ENCODE measurements around the gene ZNF800. TPM values are rescaled to one million over a fixed set of nuclear protein-coding genes. Genes with fewer than 3 reads are reported as not detected.

Gene ZNF800
- total RNA-seq, 1 experiment from 2014 or later, result 25.7 TPM

DNA sequence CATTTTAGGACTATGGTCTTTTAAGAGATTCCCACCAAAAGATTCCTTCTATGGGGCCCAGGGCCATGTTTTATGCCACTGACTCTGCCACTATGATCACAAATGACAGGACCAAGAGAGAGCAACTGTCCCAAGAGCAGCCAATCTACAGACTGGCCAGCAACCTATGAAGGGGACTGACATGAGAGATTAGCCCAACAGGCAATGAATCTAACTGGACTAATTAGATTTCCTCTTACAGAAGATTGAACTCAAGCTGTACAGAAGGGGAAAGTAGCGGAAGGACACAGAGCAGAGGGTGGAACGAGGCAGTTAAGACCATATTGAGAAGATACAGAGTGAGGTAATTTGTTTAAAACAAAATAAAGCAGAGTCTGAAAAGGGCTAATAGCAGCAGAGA lies 25.8 kb downstream of the ZNF800 start:
- ChIA-PET CTCF (no interaction called here), POLR2A (ENCODE audit: low non-redundant PET) (no interaction called here)
- TF ChIP-seq, protein P1, sequence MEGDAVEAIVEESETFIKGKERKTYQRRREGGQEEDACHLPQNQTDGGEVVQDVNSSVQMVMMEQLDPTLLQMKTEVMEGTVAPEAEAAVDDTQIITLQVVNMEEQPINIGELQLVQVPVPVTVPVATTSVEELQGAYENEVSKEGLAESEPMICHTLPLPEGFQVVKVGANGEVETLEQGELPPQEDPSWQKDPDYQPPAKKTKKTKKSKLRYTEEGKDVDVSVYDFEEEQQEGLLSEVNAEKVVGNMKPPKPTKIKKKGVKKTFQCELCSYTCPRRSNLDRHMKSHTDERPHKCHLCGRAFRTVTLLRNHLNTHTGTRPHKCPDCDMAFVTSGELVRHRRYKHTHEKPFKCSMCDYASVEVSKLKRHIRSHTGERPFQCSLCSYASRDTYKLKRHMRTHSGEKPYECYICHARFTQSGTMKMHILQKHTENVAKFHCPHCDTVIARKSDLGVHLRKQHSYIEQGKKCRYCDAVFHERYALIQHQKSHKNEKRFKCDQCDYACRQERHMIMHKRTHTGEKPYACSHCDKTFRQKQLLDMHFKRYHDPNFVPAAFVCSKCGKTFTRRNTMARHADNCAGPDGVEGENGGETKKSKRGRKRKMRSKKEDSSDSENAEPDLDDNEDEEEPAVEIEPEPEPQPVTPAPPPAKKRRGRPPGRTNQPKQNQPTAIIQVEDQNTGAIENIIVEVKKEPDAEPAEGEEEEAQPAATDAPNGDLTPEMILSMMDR (conservative IDR thresholded peaks at IDR 0.05; ENCODE audit: low read depth, low read length), result no peak
- no peak for TF ChIP-seq EZH2 (IDR thresholded peaks at IDR 0.05; ENCODE audit: borderline replicate concordance, low read depth, low read length, poor library complexity, severe bottlenecking)
- intact Hi-C loops (cut with micrococcal nuclease; ENCODE audit: unreplicated experiment), result no loop called here
- H3K27ac ChIP-seq (ENCODE audit: low read depth, low read length, poor library complexity, severe bottlenecking), result no peak overlapping the region
- no peaks in the 10 kb centered on the region for H3K9me3 ChIP-seq (ENCODE audit: low read depth, low read length, poor library complexity, severe bottlenecking)
- no peak overlapping the region for H3K4me3 ChIP-seq (ENCODE audit: low read depth, low read length, poor library complexity, severe bottlenecking)
- H3K4me1 ChIP-seq (ENCODE audit: insufficient read depth, low read length, poor library complexity, severe bottlenecking), result no peaks in the 10 kb centered on the region
- BruUV-seq (replicated peaks), result no TSS peak
- H3K27me3 ChIP-seq (replicated peaks; ENCODE audit: insufficient read depth, low read depth, low read length, poor library complexity), result no peaks in the 10 kb centered on the region
- DNase-seq (ENCODE audit: low spot score), result no peak
- peaks cover 13% of the 10 kb centered on the region for H3K36me3 ChIP-seq (ENCODE audit: insufficient read depth, low read length, poor library complexity, severe bottlenecking)

DNA sequence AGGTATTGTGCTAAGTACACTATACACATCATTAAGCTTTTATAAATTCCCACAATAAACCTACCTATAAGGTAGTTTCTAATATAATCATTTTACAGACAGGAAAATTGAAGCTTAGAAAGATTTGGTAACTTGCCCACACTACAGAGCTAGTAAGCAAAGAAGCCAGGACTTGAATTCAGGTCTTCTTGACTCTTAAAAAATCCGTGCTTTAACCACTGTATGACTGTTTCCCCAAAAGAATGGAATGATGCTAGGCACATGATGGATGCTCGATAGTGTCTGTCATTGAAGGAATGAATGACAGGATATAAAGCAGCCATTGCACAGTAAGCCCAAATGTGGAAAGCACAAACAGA lies 26.6 kb downstream of the ZNF800 start:
- H3K27ac ChIP-seq (ENCODE audit: low read depth, low read length, poor library complexity, severe bottlenecking), result no peak overlapping the region
- no TSS peak for BruUV-seq (replicated peaks)
- TF ChIP-seq EZH2 (IDR thresholded peaks at IDR 0.05; ENCODE audit: borderline replicate concordance, low read depth, low read length, poor library complexity, severe bottlenecking), result no peak
- TF ChIP-seq, protein P1 (conservative IDR thresholded peaks at IDR 0.05; ENCODE audit: low read depth, low read length), result no peak
- no peaks in the 10 kb centered on the region for H3K4me1 ChIP-seq (ENCODE audit: insufficient read depth, low read length, poor library complexity, severe bottlenecking)
- no peak overlapping the region for H3K4me3 ChIP-seq (ENCODE audit: low read depth, low read length, poor library complexity, severe bottlenecking)
- intact Hi-C loops (cut with micrococcal nuclease; ENCODE audit: unreplicated experiment), result no loop called here
- H3K27me3 ChIP-seq (replicated peaks; ENCODE audit: insufficient read depth, low read depth, low read length, poor library complexity), result no peaks in the 10 kb centered on the region
- POLR2A ChIA-PET (ENCODE audit: low non-redundant PET), result no interaction called here
- no peaks in the 10 kb centered on the region for H3K9me3 ChIP-seq (ENCODE audit: low read depth, low read length, poor library complexity, severe bottlenecking)
- H3K36me3 ChIP-seq (ENCODE audit: insufficient read depth, low read length, poor library complexity, severe bottlenecking), result peaks cover 13% of the 10 kb centered on the region
- no peak for DNase-seq (ENCODE audit: low spot score)
- CTCF ChIA-PET, result no interaction called here

DNA sequence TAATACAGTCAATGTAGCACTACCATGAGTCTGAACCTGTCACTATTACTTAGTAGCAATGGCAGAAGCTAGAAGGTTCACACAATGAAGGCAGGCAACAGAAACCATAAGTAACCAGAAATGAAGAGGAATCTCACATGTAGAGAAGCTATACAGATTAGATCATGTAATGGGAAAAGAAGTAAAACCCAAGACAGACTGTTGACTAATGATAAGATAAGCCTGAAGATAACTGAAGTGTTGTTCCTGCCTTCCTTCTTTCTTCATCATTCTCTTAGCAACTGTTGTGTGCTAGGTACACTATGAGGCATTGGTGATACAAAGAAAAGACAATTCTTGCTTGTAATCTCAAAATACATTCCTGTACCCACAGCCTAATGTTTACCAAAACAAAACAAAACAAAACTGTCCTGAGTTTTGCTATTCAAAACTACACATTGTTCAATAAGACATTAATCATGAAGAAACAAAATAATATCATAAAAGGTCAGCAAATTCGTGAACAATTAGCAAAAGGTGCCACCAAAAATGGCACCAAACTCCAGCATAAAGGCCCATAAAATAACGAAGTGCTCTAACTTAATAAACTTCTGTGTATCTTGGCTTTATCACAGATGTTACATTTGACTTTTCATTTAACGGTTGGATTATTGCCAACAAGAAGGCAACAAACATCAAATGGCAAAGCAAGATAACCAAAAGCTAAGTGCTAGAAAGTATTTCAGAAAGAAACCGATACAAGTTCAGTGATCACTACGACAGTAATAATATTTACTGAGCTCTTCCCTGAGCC lies 27.1 kb downstream of the ZNF800 start:
- ChIA-PET CTCF (no interaction called here), POLR2A (ENCODE audit: low non-redundant PET) (no interaction called here)
- H3K36me3 ChIP-seq (ENCODE audit: insufficient read depth, low read length, poor library complexity, severe bottlenecking), result peaks cover 8% of the 10 kb centered on the region
- BruUV-seq (replicated peaks), result no TSS peak
- H3K27ac ChIP-seq (ENCODE audit: low read depth, low read length, poor library complexity, severe bottlenecking), result no peak overlapping the region
- intact Hi-C loops (cut with micrococcal nuclease; ENCODE audit: unreplicated experiment), result no loop called here
- TF ChIP-seq EZH2 (IDR thresholded peaks at IDR 0.05; ENCODE audit: borderline replicate concordance, low read depth, low read length, poor library complexity, severe bottlenecking), result no peak
- TF ChIP-seq, protein P1 (conservative IDR thresholded peaks at IDR 0.05; ENCODE audit: low read depth, low read length), result no peak
- no peak for DNase-seq (ENCODE audit: low spot score)
- H3K27me3 ChIP-seq (replicated peaks; ENCODE audit: insufficient read depth, low read depth, low read length, poor library complexity), result no peaks in the 10 kb centered on the region
- no peaks in the 10 kb centered on the region for H3K4me1 ChIP-seq (ENCODE audit: insufficient read depth, low read length, poor library complexity, severe bottlenecking)
- H3K4me3 ChIP-seq (ENCODE audit: low read depth, low read length, poor library complexity, severe bottlenecking), result no peak overlapping the region
- H3K9me3 ChIP-seq (ENCODE audit: low read depth, low read length, poor library complexity, severe bottlenecking), result no peaks in the 10 kb centered on the region

Measured in A673 (cell line).